ENCODE results near the gene PLCXD1.
"Not testable (repeated sequence)": the region's sequence is repeated elsewhere in the genome, so short reads cannot be mapped to it uniquely, and the experiment has no call there.

Gene PLCXD1

DNA sequence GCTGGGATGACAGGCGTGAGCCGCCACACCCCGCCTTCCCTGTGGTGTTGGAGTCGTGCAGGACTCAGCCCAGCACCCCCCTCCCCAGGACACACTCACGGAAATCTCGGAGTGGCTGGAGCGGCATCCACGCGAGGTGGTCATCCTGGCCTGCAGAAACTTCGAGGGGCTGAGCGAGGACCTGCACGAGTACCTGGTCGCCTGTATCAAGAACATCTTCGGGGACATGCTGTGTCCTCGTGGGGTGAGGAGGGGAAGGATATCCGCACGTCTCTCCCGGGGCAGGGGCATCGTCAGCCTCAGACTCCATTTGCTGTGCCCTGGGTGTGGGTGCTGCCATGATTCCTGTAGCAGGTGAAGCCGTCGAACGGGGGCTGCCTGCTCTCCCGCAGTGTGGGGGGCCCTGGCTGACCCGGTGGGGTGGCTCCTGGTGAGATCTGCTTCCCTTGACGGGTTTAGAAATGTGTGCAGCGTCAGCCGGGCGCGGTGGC is 10.3 kb downstream of the PLCXD1 start:
- DNase-seq (ENCODE audit: low read depth) = no peak

GRCh38 chrX:292900-293897 is 12.0 kb downstream of the PLCXD1 start:
- no peak for DNase-seq (ENCODE audit: low read depth)

DNA sequence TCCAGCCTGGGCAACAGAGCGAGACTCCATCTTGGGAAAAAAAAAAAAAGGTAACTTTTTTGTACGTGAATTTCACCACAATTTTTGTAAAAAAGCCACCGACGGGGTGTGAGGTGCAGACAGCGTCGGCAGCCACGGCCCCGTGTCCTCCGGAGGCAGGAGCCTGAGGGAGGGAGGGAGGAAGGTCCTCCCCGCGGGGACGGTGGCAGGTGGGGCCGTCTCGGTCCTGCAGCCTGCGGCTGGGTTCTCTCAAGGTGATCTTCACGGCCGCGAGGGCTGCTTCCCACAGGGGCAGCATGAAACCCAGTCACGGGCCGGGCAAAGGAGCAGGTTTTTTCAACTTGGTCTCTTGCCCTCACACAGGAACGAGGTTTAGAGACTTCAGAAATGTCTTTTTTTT is 14.0 kb downstream of the PLCXD1 start:
- no peak for DNase-seq (ENCODE audit: low read depth)

DNA sequence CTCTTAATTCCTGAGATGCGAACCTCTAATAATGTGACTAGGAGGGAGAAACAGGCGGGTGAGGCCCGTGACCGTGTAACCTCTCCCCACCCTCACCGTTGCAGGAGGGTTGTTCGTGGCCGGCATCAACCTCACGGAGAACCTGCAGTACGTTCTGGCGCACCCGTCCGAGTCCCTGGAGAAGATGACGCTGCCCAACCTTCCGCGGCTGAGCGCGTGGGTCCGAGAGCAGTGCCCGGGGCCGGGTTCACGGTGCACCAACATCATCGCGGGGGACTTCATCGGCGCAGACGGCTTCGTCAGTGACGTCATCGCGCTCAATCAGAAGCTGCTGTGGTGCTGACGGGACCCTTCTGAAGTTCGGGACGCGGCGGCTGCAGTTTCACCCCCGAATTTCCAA is 17.8 kb downstream of the PLCXD1 start:
- no peak for DNase-seq (ENCODE audit: low read depth)

DNA sequence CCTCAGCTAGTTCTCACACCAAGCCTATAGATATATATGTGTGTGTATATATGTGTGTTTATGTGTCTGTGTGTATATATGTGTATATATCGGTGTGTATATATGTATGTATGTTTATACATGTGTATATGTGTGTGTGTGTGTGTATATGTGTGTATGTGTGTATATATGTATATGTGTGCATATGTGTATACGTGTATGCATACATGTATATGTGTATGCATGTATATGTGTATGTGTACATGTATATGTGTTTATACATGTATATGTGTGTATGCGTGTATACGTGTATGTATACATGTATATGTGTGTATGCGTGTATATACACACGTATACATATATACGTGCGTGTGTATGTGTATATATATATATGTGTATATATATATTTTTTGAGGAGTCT is 19.2 kb downstream of the PLCXD1 start:
- DNase-seq (ENCODE audit: low read depth) = no peak

DNA sequence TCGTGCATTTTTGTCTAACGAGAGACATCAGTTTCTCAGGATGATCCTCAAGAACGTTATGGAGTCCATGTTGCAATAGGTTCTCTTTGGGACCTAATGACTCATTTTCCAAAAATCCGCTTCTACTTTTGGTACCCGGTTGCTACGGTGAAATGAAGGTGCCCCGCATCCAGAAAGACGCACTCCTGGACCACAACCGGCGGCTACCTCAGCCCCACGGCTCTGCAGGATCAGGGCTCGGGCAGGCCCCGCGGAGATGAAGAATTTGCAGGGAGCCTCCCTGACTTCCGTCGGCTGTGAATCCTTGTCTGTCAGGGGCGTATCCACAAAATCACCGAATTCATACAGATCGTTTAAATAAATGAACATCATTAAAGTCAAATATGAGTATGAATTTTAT is 21.8 kb downstream of the PLCXD1 start:
- no peak for DNase-seq (ENCODE audit: low read depth)

- DNase-seq (ENCODE audit: low read depth) = not testable (repeated sequence)
Observed at GRCh38 chrX:305781-306613, 24.8 kb downstream of the PLCXD1 start.

DNA sequence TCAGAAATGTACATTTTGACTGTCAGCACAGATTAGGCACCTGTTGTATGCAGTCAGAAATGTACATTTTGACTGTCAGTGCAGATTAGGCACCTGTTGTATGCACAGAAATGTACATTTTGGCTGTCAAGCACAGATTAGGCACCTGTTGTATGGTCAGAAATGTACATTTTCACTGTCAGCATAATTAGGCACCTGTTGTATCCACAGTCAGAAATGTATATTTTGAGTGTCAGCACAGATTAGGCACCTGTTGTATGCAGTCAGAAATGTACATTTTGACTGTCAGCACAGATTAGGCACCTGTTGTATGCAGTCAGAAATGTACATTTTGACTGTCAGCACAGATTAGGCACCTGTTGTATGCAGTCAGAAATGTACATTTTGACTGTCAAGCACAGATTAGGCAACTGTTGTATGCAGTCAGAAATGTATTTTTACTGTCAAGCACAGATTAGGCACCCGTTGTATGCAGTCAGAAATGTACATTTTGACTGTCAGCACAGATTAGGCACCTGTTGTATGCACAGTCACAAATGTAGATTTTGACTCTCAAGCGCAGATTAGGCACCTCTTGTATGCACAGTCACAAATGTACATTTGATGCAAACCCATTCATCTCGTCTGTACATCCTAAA is 25.6 kb downstream of the PLCXD1 start:
- not testable (repeated sequence) for DNase-seq (ENCODE audit: low read depth)

DNA sequence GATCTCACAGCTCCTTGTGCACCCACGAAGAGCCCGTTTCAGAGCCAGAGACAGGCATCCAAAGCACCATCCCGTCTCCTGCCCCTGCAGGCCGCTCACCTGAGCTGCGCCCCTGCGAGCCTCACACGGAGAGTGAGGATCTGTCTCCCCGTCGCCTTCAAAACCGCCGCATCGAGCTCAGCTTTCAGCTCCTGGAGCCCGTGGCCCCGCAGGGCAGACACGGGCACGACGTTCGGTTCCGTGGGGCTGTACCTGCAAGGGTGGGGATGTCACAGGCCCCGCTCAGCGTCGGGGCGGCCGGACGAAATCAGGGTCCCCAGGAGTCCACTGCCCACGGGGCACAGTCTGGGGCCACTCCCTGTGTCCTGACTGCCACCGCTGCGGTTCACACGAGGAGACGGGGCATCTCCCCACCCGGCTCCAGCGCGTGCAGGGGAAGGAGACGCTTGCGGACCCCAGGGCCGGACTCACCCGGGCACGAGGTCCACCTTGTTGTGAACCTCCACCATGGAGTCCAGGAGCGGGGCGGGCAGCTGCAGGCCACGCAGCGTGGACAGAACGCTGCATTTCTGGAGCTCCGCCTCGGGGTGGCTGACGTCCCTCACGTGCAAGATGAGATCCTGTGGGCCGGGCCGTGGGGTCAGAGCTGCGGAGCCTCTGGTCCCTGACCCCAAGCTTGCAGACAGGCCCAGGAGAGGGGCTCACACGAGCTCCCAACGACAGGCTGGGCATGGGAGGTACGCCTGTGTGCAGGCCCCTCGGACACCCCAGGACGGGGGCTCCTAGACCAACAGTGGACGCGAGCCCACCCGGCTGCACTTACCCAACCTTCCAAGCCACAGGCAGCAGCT is 26.3 kb downstream of the PLCXD1 start:
- no peak for DNase-seq (ENCODE audit: low read depth)

DNA sequence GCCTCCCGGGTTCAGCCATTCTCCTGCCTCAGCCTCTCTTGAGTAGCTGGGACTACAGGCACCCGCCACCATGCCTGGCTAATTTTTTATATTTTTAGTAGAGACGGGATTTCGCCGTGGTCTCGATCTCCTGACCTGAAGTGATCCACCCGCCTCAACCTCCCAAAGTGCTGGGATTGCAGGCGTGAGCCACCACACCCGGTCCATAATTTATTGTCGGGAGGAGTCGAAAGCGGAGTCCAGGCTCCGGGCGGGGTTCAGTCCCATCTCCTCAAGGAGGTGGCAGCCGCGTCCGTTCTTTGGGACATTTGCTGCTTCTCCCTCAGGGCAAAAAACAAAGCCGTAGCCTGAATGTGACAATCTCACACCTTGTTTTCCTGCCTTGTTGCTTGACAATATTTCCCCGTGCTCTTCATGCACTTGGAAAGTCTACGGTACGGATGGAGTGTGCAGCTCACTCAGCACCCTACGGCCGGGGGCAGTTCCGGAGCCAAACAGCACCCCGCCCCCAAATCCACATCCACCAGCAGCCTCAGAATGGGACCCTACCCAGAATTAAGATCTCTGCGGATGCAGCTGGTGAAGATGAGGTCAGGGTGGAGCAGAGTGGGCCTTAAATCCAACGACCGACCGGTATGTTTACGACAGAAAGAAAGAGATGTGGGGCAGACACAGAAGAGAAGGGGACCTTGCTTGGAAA is 27.8 kb downstream of the PLCXD1 start:
- DNase-seq (ENCODE audit: low read depth) = no peak

DNA sequence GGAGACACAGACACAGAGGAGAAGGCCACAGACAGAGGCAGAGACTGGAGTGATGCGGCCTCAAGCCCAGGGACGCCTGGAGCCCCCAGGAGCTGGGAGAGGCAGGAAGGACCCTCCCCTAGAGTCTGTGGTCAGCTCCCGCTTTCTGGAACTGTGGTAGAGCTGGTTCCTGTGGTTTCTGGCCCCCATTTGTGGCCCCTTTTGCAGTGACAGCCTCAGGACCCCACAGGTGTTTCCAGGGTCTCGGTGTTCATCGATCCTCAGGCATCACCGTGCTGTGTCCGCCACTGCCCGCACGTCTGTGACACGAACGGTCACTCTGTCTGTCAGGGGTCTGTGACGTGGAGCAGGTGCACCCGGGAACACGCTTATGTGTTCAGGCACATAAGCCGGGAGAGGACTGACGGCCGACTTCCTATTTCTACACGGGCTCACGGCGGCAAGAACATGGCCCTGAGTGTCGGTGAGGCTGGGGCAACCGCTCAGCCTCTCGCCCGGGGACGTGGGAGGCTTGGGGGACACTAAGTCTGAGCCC is 29.5 kb downstream of the PLCXD1 start:
- no peak for DNase-seq (ENCODE audit: low read depth)

GRCh38 chrX:311156-312129 is 30.3 kb downstream of the PLCXD1 start:
- DNase-seq (ENCODE audit: low read depth) = no peak

- no peak for DNase-seq (ENCODE audit: low read depth)
Observed at GRCh38 chrX:312621-313331, 31.6 kb downstream of the PLCXD1 start.

- no peak for DNase-seq (ENCODE audit: low read depth)
Observed at GRCh38 chrX:313546-313945, 32.4 kb downstream of the PLCXD1 start.

DNA sequence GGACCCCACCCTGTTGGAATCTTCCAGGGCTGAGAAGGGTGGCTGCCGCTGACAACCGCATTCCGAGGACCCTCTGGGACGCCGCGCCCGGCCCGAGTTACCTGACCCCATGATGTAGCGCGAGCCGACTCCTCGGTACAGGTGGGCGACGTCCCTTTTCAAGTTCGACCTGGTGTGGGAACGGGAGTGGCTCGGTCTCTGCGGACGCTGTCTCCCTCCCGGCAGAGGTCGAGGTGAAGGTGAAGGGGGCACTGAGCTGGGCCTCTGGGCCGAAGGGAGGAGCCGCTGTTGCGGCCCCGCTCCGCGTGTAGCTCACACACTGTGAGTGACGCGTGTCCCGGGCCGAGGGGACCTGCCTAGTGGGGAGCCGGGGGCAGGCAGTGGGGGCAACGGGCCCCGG is 32.9 kb downstream of the PLCXD1 start:
- no peak for DNase-seq (ENCODE audit: low read depth)

- DNase-seq (ENCODE audit: low read depth) = no peak
Observed at GRCh38 chrX:314781-315595, 33.8 kb downstream of the PLCXD1 start.
